ENCODE results near the gene TCF15. TPM values are rescaled to one million over a fixed set of nuclear protein-coding genes. Genes with fewer than 3 reads are reported as not detected.
A peak's percentile ranks its signal among the peaks of the same experiment; 100 is the strongest.

The TCF15 gene
- total and polyA plus RNA-seq, 2 of the 13 experiments (the other 11 are each of a cell fraction or from before 2014, with no cell fraction given) = not detected

DNA sequence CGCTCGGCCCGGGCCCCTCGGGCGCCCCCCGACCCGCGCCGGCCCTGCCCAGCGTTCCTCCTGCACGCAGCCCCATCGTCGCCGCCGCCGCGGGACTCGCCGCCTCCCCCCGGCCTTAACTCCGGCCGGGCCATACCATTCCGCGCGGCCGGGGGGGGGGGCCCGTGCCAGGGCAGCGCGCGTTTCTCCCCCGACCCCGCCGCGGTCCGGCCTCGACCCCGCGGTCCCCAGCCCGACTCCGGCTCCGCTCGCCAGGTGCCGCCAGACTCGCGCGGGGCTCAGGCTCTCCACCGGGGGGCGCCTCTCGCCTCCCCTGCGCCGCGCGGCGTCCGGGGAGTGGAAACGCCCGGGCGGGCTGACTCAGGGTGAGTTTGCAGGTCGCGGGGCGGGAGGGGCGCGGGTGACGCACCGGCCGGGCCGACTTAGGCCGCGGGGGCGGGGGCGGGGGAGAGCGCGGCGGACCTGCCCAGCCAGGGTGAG is 43.0 kb upstream of the TCF15 start, which contains the start of gene SRXN1 (continued):
- TF ChIP-seq ZNF256 (CRISPR knock-in tag; conservative IDR thresholded peaks at IDR 0.05) (0 out of 2 replicates have a peak, but pooled peaks have one; percentile 17), RBAK (CRISPR knock-in tag; IDR thresholded peaks at IDR 0.05) (no peak), ZNF503 (CRISPR knock-in tag; IDR thresholded peaks at IDR 0.05) (peak; percentile 61), ARNTL (CRISPR knock-in tag; IDR thresholded peaks at IDR 0.05) (no peak), KLF16 (CRISPR knock-in tag; IDR thresholded peaks at IDR 0.05) (peak in 1 of 2 experiments; percentile 91; a peak in 1 of 4 replicates), DPF2 (CRISPR knock-in tag; IDR thresholded peaks at IDR 0.05; ENCODE audit: borderline replicate concordance, low read depth) (no peak), SCMH1 (CRISPR knock-in tag; IDR thresholded peaks at IDR 0.05; ENCODE audit: borderline replicate concordance) (no peak), PTBP1 (IDR thresholded peaks at IDR 0.05; ENCODE audit: low read depth, low read length, poor library complexity, severe bottlenecking) (no peak), SOX5 (CRISPR knock-in tag; IDR thresholded peaks at IDR 0.05; ENCODE audit: borderline replicate concordance) (no peak), ELF4 (CRISPR knock-in tag; IDR thresholded peaks at IDR 0.05; ENCODE audit: borderline replicate concordance) (no peak), NFYB (CRISPR knock-in tag; IDR thresholded peaks at IDR 0.05) (no peak), DMAP1 (CRISPR knock-in tag; IDR thresholded peaks at IDR 0.05) (peak; percentile 70), MTA1 (CRISPR knock-in tag; IDR thresholded peaks at IDR 0.05; ENCODE audit: borderline replicate concordance) (peak; percentile 40; the same call in 1 of the 2 replicates), ZGPAT (CRISPR knock-in tag; IDR thresholded peaks at IDR 0.05) (peak; percentile 66; the same call in 1 of the 2 replicates), ZSCAN5A (CRISPR knock-in tag; IDR thresholded peaks at IDR 0.05; ENCODE audit: borderline replicate concordance) (no peak), HINFP (CRISPR knock-in tag; IDR thresholded peaks at IDR 0.05; ENCODE audit: low read depth) (peak; percentile 95), ARID2 (CRISPR knock-in tag; IDR thresholded peaks at IDR 0.05; ENCODE audit: borderline replicate concordance) (peak; percentile 45; the same call in 1 of the 2 replicates), NBN (conservative IDR thresholded peaks at IDR 0.05) (no peak), FOSL2 (CRISPR knock-in tag; IDR thresholded peaks at IDR 0.05) (peak; percentile 85), ZNF253 (CRISPR knock-in tag; IDR thresholded peaks at IDR 0.05; ENCODE audit: borderline replicate concordance) (no peak), ZNF3 (CRISPR knock-in tag; IDR thresholded peaks at IDR 0.05) (no peak), ZNF605 (CRISPR knock-in tag; IDR thresholded peaks at IDR 0.05) (no peak), ZNF780A (CRISPR knock-in tag; IDR thresholded peaks at IDR 0.05) (peak; percentile 28; the same call in 1 of the 2 replicates), ZMYM2 (CRISPR knock-in tag; IDR thresholded peaks at IDR 0.05) (no peak)
- TF ChIP-seq, protein P1, sequence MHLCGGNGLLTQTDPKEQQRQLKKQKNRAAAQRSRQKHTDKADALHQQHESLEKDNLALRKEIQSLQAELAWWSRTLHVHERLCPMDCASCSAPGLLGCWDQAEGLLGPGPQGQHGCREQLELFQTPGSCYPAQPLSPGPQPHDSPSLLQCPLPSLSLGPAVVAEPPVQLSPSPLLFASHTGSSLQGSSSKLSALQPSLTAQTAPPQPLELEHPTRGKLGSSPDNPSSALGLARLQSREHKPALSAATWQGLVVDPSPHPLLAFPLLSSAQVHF (CRISPR knock-in tag; IDR thresholded peaks at IDR 0.05) = no peak; the same call in 1 of the 2 replicates

Data from HepG2 (cell line).